ENCODE measurements around the gene TXLNG.

Gene TXLNG

GRCh38 chrX:16870095-16870861 is 84.0 kb downstream of the TXLNG start, which contains the start of gene RBBP7:
TSS of gene RBBP7 (minus strand) at chrX:16870362. CDS start at chrX:16870053, 309 bp downstream.
- Histone ChIP-seq H3K4me2 (ENCODE audit: low read length) (peak within 1 kb of the TSS; percentile 73), H3K4me1 (peaks cover 3% of the 10 kb centered on the region)

DNA sequence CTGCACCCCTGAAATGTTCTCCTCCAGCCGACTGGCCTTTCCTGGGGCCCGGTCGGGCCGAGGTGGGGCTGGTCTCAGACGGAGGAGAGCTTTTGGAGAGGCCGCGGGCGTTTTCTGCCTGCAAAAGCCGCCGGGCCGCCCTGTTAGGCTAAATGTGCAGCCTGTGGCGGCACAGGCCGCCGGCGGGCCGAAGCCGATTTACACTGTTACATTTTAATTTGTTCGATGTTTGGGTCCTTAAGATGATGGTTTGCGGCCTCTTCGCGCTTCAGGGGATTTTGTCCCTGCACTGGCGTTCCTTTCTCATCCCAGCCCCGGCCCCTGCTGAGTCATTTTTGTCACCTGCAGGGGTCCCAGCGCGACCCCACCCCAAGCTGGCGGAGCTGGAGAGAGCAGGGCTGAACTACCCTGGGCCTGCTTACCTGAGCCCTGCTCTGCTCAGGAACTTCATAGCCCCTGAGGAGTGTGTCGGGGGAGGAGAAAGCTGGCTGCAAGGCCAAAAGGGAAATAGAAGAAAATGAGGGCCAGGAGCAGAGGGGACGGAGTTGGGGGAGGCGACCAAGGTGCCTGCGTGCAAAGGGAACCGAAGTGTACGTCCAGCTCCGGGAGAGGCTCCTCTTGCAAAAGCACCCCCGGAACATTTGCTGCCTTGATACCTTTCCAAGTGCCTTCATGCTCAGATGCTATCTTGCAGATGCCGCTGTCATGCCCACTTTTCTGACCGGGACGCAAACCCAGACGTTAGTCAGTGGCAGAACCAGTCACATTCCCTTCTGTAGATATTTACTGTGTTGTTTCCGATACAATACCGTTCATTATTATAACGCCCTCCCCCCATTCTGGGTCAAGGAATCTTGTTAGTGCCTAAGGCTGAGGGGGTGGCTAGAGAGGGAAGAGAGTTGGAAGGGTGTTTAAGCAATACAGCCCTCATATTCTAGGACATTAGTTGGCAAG is 84.9 kb downstream of the TXLNG start:
- TF ChIP-seq, protein P1, sequence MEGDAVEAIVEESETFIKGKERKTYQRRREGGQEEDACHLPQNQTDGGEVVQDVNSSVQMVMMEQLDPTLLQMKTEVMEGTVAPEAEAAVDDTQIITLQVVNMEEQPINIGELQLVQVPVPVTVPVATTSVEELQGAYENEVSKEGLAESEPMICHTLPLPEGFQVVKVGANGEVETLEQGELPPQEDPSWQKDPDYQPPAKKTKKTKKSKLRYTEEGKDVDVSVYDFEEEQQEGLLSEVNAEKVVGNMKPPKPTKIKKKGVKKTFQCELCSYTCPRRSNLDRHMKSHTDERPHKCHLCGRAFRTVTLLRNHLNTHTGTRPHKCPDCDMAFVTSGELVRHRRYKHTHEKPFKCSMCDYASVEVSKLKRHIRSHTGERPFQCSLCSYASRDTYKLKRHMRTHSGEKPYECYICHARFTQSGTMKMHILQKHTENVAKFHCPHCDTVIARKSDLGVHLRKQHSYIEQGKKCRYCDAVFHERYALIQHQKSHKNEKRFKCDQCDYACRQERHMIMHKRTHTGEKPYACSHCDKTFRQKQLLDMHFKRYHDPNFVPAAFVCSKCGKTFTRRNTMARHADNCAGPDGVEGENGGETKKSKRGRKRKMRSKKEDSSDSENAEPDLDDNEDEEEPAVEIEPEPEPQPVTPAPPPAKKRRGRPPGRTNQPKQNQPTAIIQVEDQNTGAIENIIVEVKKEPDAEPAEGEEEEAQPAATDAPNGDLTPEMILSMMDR (IDR thresholded peaks at IDR 0.05), result no peak
- Histone ChIP-seq H3K4me3 (ENCODE audit: low read depth, low read length) (peak overlapping the region; percentile 42), H3K4me2 (ENCODE audit: low read length) (peak overlapping the region; percentile 67), H2AFZ (peak overlapping the region; percentile 81), H3K27ac (peak overlapping the region; percentile 97), H3K9ac (peak overlapping the region; percentile 14), H3K36me3 (ENCODE audit: control insufficient read depth, insufficient read depth, low read length) (no peaks in the 10 kb centered on the region), H3K4me1 (peaks cover 3% of the 10 kb centered on the region), H3K9me3 (ENCODE audit: control insufficient read depth, low read length) (no peaks in the 10 kb centered on the region), H3K27me3 (ENCODE audit: control insufficient read depth, insufficient read depth, low read length) (no peaks in the 10 kb centered on the region), H3K79me2 (peaks cover 18% of the 10 kb centered on the region)

More at GRCh38 chrX:16870095-16870861, 84.0 kb downstream of the TXLNG start, which contains the start of gene RBBP7:
- TF ChIP-seq, protein P1 (IDR thresholded peaks at IDR 0.05), result no peak
- H3K9me3 ChIP-seq (ENCODE audit: control insufficient read depth, low read length), result no peaks in the 10 kb centered on the region
- H2AFZ ChIP-seq, result peak within 1 kb of the TSS; percentile 81
- peaks cover 18% of the 10 kb centered on the region for H3K79me2 ChIP-seq
- H3K27ac ChIP-seq, result peak within 1 kb of the TSS; percentile 97
- peak within 1 kb of the TSS; percentile 70 for H3K4me3 ChIP-seq (ENCODE audit: low read depth, low read length)
- peak within 1 kb of the TSS; percentile 72 for H3K9ac ChIP-seq
- H3K36me3 ChIP-seq (ENCODE audit: control insufficient read depth, insufficient read depth, low read length), result no peaks in the 10 kb centered on the region
- no peaks in the 10 kb centered on the region for H3K27me3 ChIP-seq (ENCODE audit: control insufficient read depth, insufficient read depth, low read length)

GRCh38 chrX:16873106-16873505 is 86.8 kb downstream of the TXLNG start:
- Histone ChIP-seq H2AFZ (peak overlapping the region; percentile 53), H3K27me3 (ENCODE audit: control insufficient read depth, insufficient read depth, low read length) (no peaks in the 10 kb centered on the region), H3K27ac (peak overlapping the region; percentile 49), H3K9ac (no peak overlapping the region), H3K4me1 (peaks cover 3% of the 10 kb centered on the region), H3K79me2 (peaks cover 9% of the 10 kb centered on the region), H3K4me3 (ENCODE audit: low read depth, low read length) (no peak overlapping the region), H3K9me3 (ENCODE audit: control insufficient read depth, low read length) (no peaks in the 10 kb centered on the region), H3K4me2 (ENCODE audit: low read length) (no peak overlapping the region), H3K36me3 (ENCODE audit: control insufficient read depth, insufficient read depth, low read length) (no peaks in the 10 kb centered on the region)
- TF ChIP-seq, protein P1 (IDR thresholded peaks at IDR 0.05), result no peak

DNA sequence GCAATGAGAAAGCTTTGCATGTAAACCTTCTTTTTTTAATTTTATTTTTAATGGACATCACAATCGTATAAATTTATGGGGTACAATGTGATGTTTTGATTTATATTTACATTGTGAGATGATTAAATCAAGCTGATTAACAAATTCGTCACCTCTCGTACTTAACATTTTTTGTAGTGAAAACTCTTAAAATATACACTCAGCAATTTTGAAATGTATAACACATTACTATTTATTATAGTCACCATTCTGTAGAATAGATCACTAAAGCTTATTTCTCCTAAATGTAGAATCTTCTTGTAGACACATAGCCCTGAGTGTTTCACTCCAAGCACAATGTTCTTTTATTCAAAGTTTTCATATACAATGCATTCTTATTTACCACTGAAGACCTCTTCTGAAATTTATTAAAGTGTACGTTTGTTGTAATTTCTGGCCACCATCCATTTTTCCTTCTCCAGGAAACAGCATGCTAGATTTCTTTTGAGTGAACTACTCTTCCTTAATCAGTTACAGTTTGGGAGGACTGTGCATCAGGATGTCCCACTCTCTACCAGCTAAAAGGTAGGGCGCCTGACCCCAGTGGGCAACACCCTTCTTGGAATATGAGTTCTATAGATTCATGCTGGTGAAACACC is 88.3 kb downstream of the TXLNG start:
- no peaks in the 10 kb centered on the region for H3K9me3 ChIP-seq (ENCODE audit: control insufficient read depth, low read length)
- no peak overlapping the region for H2AFZ ChIP-seq
- no peaks in the 10 kb centered on the region for H3K27me3 ChIP-seq (ENCODE audit: control insufficient read depth, insufficient read depth, low read length)
- TF ChIP-seq, protein P1 (IDR thresholded peaks at IDR 0.05), result no peak
- no peak overlapping the region for H3K4me3 ChIP-seq (ENCODE audit: low read depth, low read length)
- H3K9ac ChIP-seq, result no peak overlapping the region
- H3K36me3 ChIP-seq (ENCODE audit: control insufficient read depth, insufficient read depth, low read length), result no peaks in the 10 kb centered on the region
- no peak overlapping the region for H3K4me2 ChIP-seq (ENCODE audit: low read length)
- H3K4me1 ChIP-seq, result peaks cover 3% of the 10 kb centered on the region
- H3K27ac ChIP-seq, result no peak overlapping the region
- H3K79me2 ChIP-seq, result no peaks in the 10 kb centered on the region

Data from parathyroid adenoma (tissue), 2 donors.